PC-3 (cell line): Measurements from ENCODE around the gene UTP20. TPM values are rescaled to one million over a fixed set of nuclear protein-coding genes. Genes with fewer than 3 reads are reported as not detected.
"Not testable (repeated sequence)": the region's sequence is repeated elsewhere in the genome, so short reads cannot be mapped to it uniquely, and the experiment has no call there.

Experiments used
- ATAC-seq: fragments of 200-7000 bp; cut with Tn5 transposase; 2 replicates; pipeline ENCODE4 v1.9.1; 2020; ENCODE audit warnings: mild to moderate bottlenecking, moderate library complexity
- BruUV-seq: library from RNA; stranded (reverse); fragments of 400-500 nt; replicated peaks from 2 replicates; lab custom pipeline; 2021; lab: Mats Ljungman, UMichigan
- CTCF ChIA-PET: fragments of 300-600 bp; sonication (Branson Sonifier 250); formaldehyde crosslinking; loops from one replicate; lab custom pipeline; 2022; ENCODE audit warnings: antibody characterized with exemption; lab: Charles Lee
- POLR2A ChIA-PET: fragments of 300-600 bp; sonication (Branson Sonifier 250); formaldehyde crosslinking; loops from one replicate; lab custom pipeline; 2022; ENCODE audit warnings: antibody characterized with exemption; ENCODE audit not compliant: unreplicated experiment; lab: Charles Lee
- DNase-seq: peaks from one replicate; pipeline ENCODE4 v3.0.0-alpha.2; 2015
- H2AFZ ChIP-seq: fragments of 300-600 bp; sonication (generic); 2 replicates; pipeline ENCODE4 v1.6.0; 2016; ENCODE audit warnings: antibody characterized with exemption, low read length
- H3F3A ChIP-seq: fragments of 300-600 bp; sonication (generic); one replicate; pipeline ENCODE4 v1.6.0; 2017; ENCODE audit warnings: antibody characterized with exemption, low read length, control low read depth, mild to moderate bottlenecking; ENCODE audit not compliant: unreplicated experiment
- H3K27ac ChIP-seq: fragments of 300-600 bp; sonication (generic); 2 replicates; pipeline ENCODE4 v1.5.1; 2016; ENCODE audit warnings: mild to moderate bottlenecking, low read length
- H3K27me3 ChIP-seq: fragments of 300-600 bp; sonication (generic); 2 replicates; pipeline ENCODE4 v1.6.1; 2016; ENCODE audit warnings: low read length, mixed read lengths
- H3K36me3 ChIP-seq: fragments of 300-600 bp; sonication (generic); 2 replicates; pipeline ENCODE4 v1.6.1; 2016; ENCODE audit warnings: low read depth, mixed run types, low read length, mixed read lengths
- H3K4me1 ChIP-seq: fragments of 300-600 bp; sonication (generic); 2 replicates; pipeline ENCODE4 v1.5.1; 2016; ENCODE audit warnings: low read length; ENCODE audit not compliant: insufficient read depth
- H3K4me2 ChIP-seq: fragments of 300-600 bp; sonication (generic); 2 replicates; pipeline ENCODE4 v1.6.0; 2016; ENCODE audit warnings: low read length
- H3K4me3 ChIP-seq: fragments of 300-600 bp; sonication (generic); 2 replicates; pipeline ENCODE4 v1.5.1; 2016; ENCODE audit warnings: mild to moderate bottlenecking, low read length, mixed read lengths
- H3K79me2 ChIP-seq: fragments of 300-600 bp; sonication (generic); 2 replicates; pipeline ENCODE4 v1.6.1; 2017; ENCODE audit warnings: low read length, mixed read lengths
- H3K9ac ChIP-seq: fragments of 300-600 bp; sonication (generic); 2 replicates; pipeline ENCODE4 v1.6.0; 2016; ENCODE audit warnings: mild to moderate bottlenecking, low read length
- H3K9me2 ChIP-seq: fragments of 300-600 bp; sonication (generic); replicated peaks from 2 replicates; pipeline ENCODE4 v1.6.1; 2016; ENCODE audit warnings: mixed run types, low read length, mixed read lengths
- H3K9me3 ChIP-seq: fragments of 300-600 bp; sonication (generic); 2 replicates; pipeline ENCODE4 v1.6.1; 2016; ENCODE audit warnings: low read length, mixed read lengths
- H4K20me1 ChIP-seq: fragments of 300-600 bp; sonication (generic); 2 replicates; pipeline ENCODE4 v1.6.1; 2016; ENCODE audit warnings: low read length, mixed read lengths
- CTCF ChIP-seq: fragments of 300-600 bp; sonication (generic); conservative IDR thresholded peaks from 2 replicates; pipeline ENCODE4 v1.5.1; 2017; ENCODE audit warnings: antibody characterized with exemption, low read depth, mild to moderate bottlenecking, low read length
- EZH2 ChIP-seq: fragments of 300-600 bp; sonication (generic); IDR thresholded peaks from one replicate; pipeline ENCODE4 v1.6.1; 2017; ENCODE audit warnings: antibody characterized with exemption, mild to moderate bottlenecking, low read length; ENCODE audit not compliant: unreplicated experiment
- EZH2phosphoT487 ChIP-seq: fragments of 300-600 bp; sonication (generic); IDR thresholded peaks from 2 replicates; pipeline ENCODE4 v1.6.1; 2018; ENCODE audit warnings: mild to moderate bottlenecking, antibody characterized with exemption, low read length, borderline replicate concordance
- intact Hi-C: fragments of 100-400 bp; cut with micrococcal nuclease; formaldehyde crosslinking; loops from 2 replicates; pipeline ENCODE4 v1.9.0; 2023
- total RNA-seq: library from RNA; depleted of rRNA; stranded (reverse); fragments of >200 nt; gene quantifications from 2 replicates; pipeline ENCODE4 v1.2.3, GENCODE V29; 2014

Gene UTP20
- total RNA-seq, 1 experiment from 2014 or later = 31.3 TPM

GRCh38 chr12:101414533-101415119 lies 134.7 kb downstream of the UTP20 start:
- no peak overlapping the region for H3K9ac ChIP-seq
- DNase-seq (peak; percentile 88), ATAC-seq (peak; percentile 73)
- H3K36me3 ChIP-seq = no peaks in the 10 kb centered on the region
- no peaks in the 10 kb centered on the region for H3K9me2 ChIP-seq
- H3K27me3 ChIP-seq = no peaks in the 10 kb centered on the region
- H4K20me1 ChIP-seq = no peaks in the 10 kb centered on the region
- no peak overlapping the region for H3K4me3 ChIP-seq
- ChIA-PET CTCF (interaction anchor here (0.6 to 0.7 kb wide), 4 partner anchors 22 to 350 kb away, joined by 3 read pairs; no protein-coding TSS in a partner anchor), POLR2A (no interaction called here)
- H3K9me3 ChIP-seq = no peaks in the 10 kb centered on the region
- no peak overlapping the region for H2AFZ ChIP-seq
- BruUV-seq = no TSS peak
- no peaks in the 10 kb centered on the region for H3K79me2 ChIP-seq
- no peak for TF ChIP-seq EZH2phosphoT487
- no peak for TF ChIP-seq EZH2
- peak; percentile 88 for TF ChIP-seq CTCF
- H3K4me1 ChIP-seq = peaks cover 4% of the 10 kb centered on the region; the same call in 1 of the 2 replicates
- H3K4me2 ChIP-seq = no peak overlapping the region
- intact Hi-C loops = loop anchor here (1.0 to 5.0 kb wide), 7 partner anchors 48 to 426 kb away; no protein-coding TSS in a partner anchor
- H3F3A ChIP-seq = no peaks in the 10 kb centered on the region
- no peak overlapping the region for H3K27ac ChIP-seq

GRCh38 chr12:101415228-101415627 lies 135.3 kb downstream of the UTP20 start:
- no peaks in the 10 kb centered on the region for H3K9me3 ChIP-seq
- no peak overlapping the region for H3K27ac ChIP-seq
- no peaks in the 10 kb centered on the region for H3K79me2 ChIP-seq
- no peak for TF ChIP-seq CTCF
- no peak for TF ChIP-seq EZH2
- no peak for TF ChIP-seq EZH2phosphoT487
- H3K4me2 ChIP-seq = no peak overlapping the region
- POLR2A ChIA-PET = no interaction called here
- no peak for DNase-seq
- H3K4me1 ChIP-seq = no peaks in the 10 kb centered on the region
- intact Hi-C loops = loop anchor here (2.0 kb wide), 1 partner anchor 284 kb away; no protein-coding TSS in a partner anchor
- H3K9ac ChIP-seq = no peak overlapping the region
- no peaks in the 10 kb centered on the region for H3K27me3 ChIP-seq
- no TSS peak for BruUV-seq
- CTCF ChIA-PET = interaction anchor here (0.6 to 0.7 kb wide), 3 partner anchors 21 to 349 kb away, joined by 3 read pairs; no protein-coding TSS in a partner anchor
- no peak for ATAC-seq
- no peaks in the 10 kb centered on the region for H4K20me1 ChIP-seq
- no peaks in the 10 kb centered on the region for H3K9me2 ChIP-seq
- H3K36me3 ChIP-seq = no peaks in the 10 kb centered on the region
- H3F3A ChIP-seq = no peaks in the 10 kb centered on the region
- H2AFZ ChIP-seq = no peak overlapping the region
- H3K4me3 ChIP-seq = no peak overlapping the region

- H4K20me1 ChIP-seq, H3K9ac ChIP-seq, H3K79me2 ChIP-seq, H2AFZ ChIP-seq, BruUV-seq, H3K4me3 ChIP-seq, CTCF ChIA-PET, H3K4me2 ChIP-seq, DNase-seq, H3K9me2 ChIP-seq, H3F3A ChIP-seq, H3K9me3 ChIP-seq, ATAC-seq, H3K4me1 ChIP-seq, intact Hi-C loops, H3K27me3 ChIP-seq, H3K36me3 ChIP-seq, H3K27ac ChIP-seq, POLR2A ChIA-PET: not testable (repeated sequence)
Measured at GRCh38 chr12:101422066-101422465, 142.2 kb downstream of the UTP20 start.
